ENCODE measurements around the gene DHRS2.
"Not testable (repeated sequence)": the region's sequence is repeated elsewhere in the genome, so short reads cannot be mapped to it uniquely, and the experiment has no call there.

Gene DHRS2

GRCh38 chr14:23604675-23605170 lies 31.4 kb upstream of the DHRS2 start (continued):
- TF ChIP-seq POU6F1 (CRISPR knock-in tag; IDR thresholded peaks at IDR 0.05; ENCODE audit: borderline replicate concordance, low read depth) = no peak

- no peak for TF ChIP-seq TCF4 (CRISPR knock-in tag; IDR thresholded peaks at IDR 0.05; ENCODE audit: borderline replicate concordance)
- no peak for TF ChIP-seq ESRRG (CRISPR knock-in tag; IDR thresholded peaks at IDR 0.05)
- no peak for TF ChIP-seq CSRNP3 (CRISPR knock-in tag; IDR thresholded peaks at IDR 0.05)
- no peak for TF ChIP-seq BACH2 (CRISPR knock-in tag; IDR thresholded peaks at IDR 0.05; ENCODE audit: borderline replicate concordance)
- TF ChIP-seq ZC3H10 (CRISPR knock-in tag; IDR thresholded peaks at IDR 0.05) = no peak
- TF ChIP-seq CREB5 (CRISPR knock-in tag; IDR thresholded peaks at IDR 0.05; ENCODE audit: low read depth) = no peak
- TF ChIP-seq ZFP3 (CRISPR knock-in tag; IDR thresholded peaks at IDR 0.05) = no peak
- no peak for TF ChIP-seq RARB (CRISPR knock-in tag; IDR thresholded peaks at IDR 0.05)
- no peak for TF ChIP-seq SNAI2 (CRISPR knock-in tag; IDR thresholded peaks at IDR 0.05)
- no peak for TF ChIP-seq TOX (CRISPR knock-in tag; IDR thresholded peaks at IDR 0.05; ENCODE audit: borderline replicate concordance)
- TF ChIP-seq POU6F1 (CRISPR knock-in tag; IDR thresholded peaks at IDR 0.05; ENCODE audit: borderline replicate concordance, low read depth) = no peak
- TF ChIP-seq ISL1 (CRISPR knock-in tag; IDR thresholded peaks at IDR 0.05) = no peak
- TF ChIP-seq ZNF565 (CRISPR knock-in tag; conservative IDR thresholded peaks at IDR 0.05; ENCODE audit: low read depth) = no peak
- TF ChIP-seq CSDC2 (CRISPR knock-in tag; IDR thresholded peaks at IDR 0.05) = no peak
- no peak for TF ChIP-seq ZNF8 (CRISPR knock-in tag; IDR thresholded peaks at IDR 0.05)
- no peak for TF ChIP-seq PPARA (CRISPR knock-in tag; IDR thresholded peaks at IDR 0.05; ENCODE audit: borderline replicate concordance)
- ATAC-seq = no peak
Measured at GRCh38 chr14:23605931-23606585, 30.1 kb upstream of the DHRS2 start.

GRCh38 chr14:23608454-23608853 lies 27.7 kb upstream of the DHRS2 start:
- no peak for ATAC-seq
- TF ChIP-seq POU6F1 (CRISPR knock-in tag; IDR thresholded peaks at IDR 0.05; ENCODE audit: borderline replicate concordance, low read depth) (no peak), SNAI2 (CRISPR knock-in tag; IDR thresholded peaks at IDR 0.05) (no peak), BACH2 (CRISPR knock-in tag; IDR thresholded peaks at IDR 0.05; ENCODE audit: borderline replicate concordance) (no peak), ISL1 (CRISPR knock-in tag; IDR thresholded peaks at IDR 0.05) (no peak), RARB (CRISPR knock-in tag; IDR thresholded peaks at IDR 0.05) (no peak)

- TF ChIP-seq TOX (CRISPR knock-in tag; IDR thresholded peaks at IDR 0.05; ENCODE audit: borderline replicate concordance) = no peak
- TF ChIP-seq GLIS3 (CRISPR knock-in tag; IDR thresholded peaks at IDR 0.05) = no peak
- TF ChIP-seq ZFP30 (CRISPR knock-in tag; IDR thresholded peaks at IDR 0.05) = no peak
- TF ChIP-seq TSHZ2 (CRISPR knock-in tag; IDR thresholded peaks at IDR 0.05) = no peak
- no peak for TF ChIP-seq BACH2 (CRISPR knock-in tag; IDR thresholded peaks at IDR 0.05; ENCODE audit: borderline replicate concordance)
- no peak for TF ChIP-seq ARNTL (CRISPR knock-in tag; IDR thresholded peaks at IDR 0.05; ENCODE audit: borderline replicate concordance, low read depth)
- no peak for TF ChIP-seq ZNF8 (CRISPR knock-in tag; IDR thresholded peaks at IDR 0.05)
- ATAC-seq = no peak
Measured at GRCh38 chr14:23609001-23609400, 27.2 kb upstream of the DHRS2 start.

- not testable (repeated sequence) for ATAC-seq
Measured at GRCh38 chr14:23609411-23610089, 26.6 kb upstream of the DHRS2 start.

Measured in SK-N-SH treated with all-trans-retinoic acid at 6 μM for 48 hours (cell line).